Suprapubic skin (tissue), 3 donors: ENCODE results near the gene POLR3H.

Source experiments
- CTCF ChIP-seq, 2 donors: fragments of 200-600 bp in 1 of 2; fragments of 450-650 bp in 1 of 2; sonication (generic) in 1 of 2; IDR thresholded peaks; one replicate each; pipeline ENCODE4 v1.5.1; 2016 to 2019; ENCODE audit warnings: antibody characterized with exemption in 2 of 2, mild to moderate bottlenecking in 1 of 2, moderate library complexity in 1 of 2
- POLR2A ChIP-seq, 2 donors: fragments of 450-650 bp; IDR thresholded peaks; one replicate each; pipeline ENCODE4 v1.6.1; 2017; ENCODE audit warnings: antibody characterized with exemption in 2 of 2, mild to moderate bottlenecking in 2 of 2, moderate library complexity in 2 of 2

- TF ChIP-seq POLR2A (IDR thresholded peaks at IDR 0.05) (no peak), CTCF (IDR thresholded peaks at IDR 0.05) (no peak)
Observed at GRCh38 chr22:41560095-41560471, 15.8 kb upstream of the POLR3H start.
